ENCODE data around the gene ROR2. TPM values are rescaled to one million over a fixed set of nuclear protein-coding genes. Genes with fewer than 3 reads are reported as not detected.

Gene ROR2
- total RNA-seq, 4 donors from 2014 or later, result 35.6 to 67.6 (median 50.6) TPM

DNA sequence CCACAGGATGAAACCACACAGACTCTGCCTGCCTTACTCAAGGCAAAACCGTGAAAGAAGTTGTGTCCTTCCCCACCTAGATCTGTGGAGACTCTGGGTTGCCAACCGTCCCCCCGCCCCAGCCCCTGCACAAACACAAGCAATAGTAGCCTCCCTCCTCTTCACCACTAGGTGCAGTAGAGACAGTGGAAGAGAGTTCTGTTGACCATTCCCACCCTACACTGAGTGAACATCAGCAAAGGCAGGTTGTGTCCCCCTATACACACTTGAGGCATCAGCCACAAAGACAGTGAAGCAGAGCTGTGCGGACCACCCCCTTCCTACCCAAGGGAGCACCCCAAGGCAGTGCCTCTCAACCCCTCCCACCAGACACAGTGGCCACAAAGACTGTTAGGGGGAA, 302.7 kb downstream of the ROR2 start:
- intact Hi-C loops (cut with DNase I; ENCODE audit: low total_unique reads), result no loop called here

DNA sequence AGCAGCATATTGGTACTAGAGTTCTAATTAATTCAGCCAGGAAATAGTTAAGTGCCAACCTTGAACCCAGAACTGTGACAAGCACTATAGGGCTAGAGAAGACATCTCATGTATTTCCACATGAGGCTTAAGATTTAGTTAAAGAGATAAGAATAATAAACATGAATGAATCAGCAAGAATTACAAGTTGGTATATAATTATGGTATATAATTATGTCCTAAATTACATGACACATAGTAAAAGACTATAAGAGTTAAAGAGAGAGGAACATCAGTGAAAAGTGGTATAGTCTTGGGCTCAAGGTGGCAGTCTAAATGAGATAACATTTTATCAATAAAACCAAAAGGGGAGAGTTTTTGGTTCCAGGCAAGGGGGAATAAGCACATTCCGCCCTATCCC, 303.3 kb downstream of the ROR2 start:
- DNase-seq, result no peak
- TF ChIP-seq, protein P1, sequence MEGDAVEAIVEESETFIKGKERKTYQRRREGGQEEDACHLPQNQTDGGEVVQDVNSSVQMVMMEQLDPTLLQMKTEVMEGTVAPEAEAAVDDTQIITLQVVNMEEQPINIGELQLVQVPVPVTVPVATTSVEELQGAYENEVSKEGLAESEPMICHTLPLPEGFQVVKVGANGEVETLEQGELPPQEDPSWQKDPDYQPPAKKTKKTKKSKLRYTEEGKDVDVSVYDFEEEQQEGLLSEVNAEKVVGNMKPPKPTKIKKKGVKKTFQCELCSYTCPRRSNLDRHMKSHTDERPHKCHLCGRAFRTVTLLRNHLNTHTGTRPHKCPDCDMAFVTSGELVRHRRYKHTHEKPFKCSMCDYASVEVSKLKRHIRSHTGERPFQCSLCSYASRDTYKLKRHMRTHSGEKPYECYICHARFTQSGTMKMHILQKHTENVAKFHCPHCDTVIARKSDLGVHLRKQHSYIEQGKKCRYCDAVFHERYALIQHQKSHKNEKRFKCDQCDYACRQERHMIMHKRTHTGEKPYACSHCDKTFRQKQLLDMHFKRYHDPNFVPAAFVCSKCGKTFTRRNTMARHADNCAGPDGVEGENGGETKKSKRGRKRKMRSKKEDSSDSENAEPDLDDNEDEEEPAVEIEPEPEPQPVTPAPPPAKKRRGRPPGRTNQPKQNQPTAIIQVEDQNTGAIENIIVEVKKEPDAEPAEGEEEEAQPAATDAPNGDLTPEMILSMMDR (IDR thresholded peaks at IDR 0.05), result no peak
- TF ChIP-seq POLR2A (IDR thresholded peaks at IDR 0.05), result no peak
- intact Hi-C loops (cut with DNase I; ENCODE audit: low total_unique reads), result no loop called here

More for the DNA sequence above, 302.7 kb downstream of the ROR2 start:
- Histone ChIP-seq H3K36me3 (no peaks in the 10 kb centered on the region), H3K4me3 (no peak overlapping the region), H3K27me3 (no peaks in the 10 kb centered on the region), H3K27ac (no peak overlapping the region), H3K9me3 (no peaks in the 10 kb centered on the region), H3K4me1 (no peaks in the 10 kb centered on the region)
- DNase-seq, result no peak
- TF ChIP-seq POLR2A (IDR thresholded peaks at IDR 0.05), result no peak
- TF ChIP-seq, protein P1 (IDR thresholded peaks at IDR 0.05), result no peak

GRCh38 chr9:91644433-91644832, 305.6 kb downstream of the ROR2 start:
- no peak overlapping the region for H3K4me3 ChIP-seq
- H3K9me3 ChIP-seq, result no peaks in the 10 kb centered on the region
- no peak overlapping the region for H3K27ac ChIP-seq
- H3K4me1 ChIP-seq, result no peaks in the 10 kb centered on the region
- intact Hi-C loops (cut with DNase I; ENCODE audit: low total_unique reads), result no loop called here
- no peak for TF ChIP-seq POLR2A (IDR thresholded peaks at IDR 0.05)
- TF ChIP-seq, protein P1 (IDR thresholded peaks at IDR 0.05), result no peak
- no peaks in the 10 kb centered on the region for H3K27me3 ChIP-seq
- H3K36me3 ChIP-seq, result no peaks in the 10 kb centered on the region
- DNase-seq, result no peak

More for the DNA sequence above, 303.3 kb downstream of the ROR2 start:
- H3K36me3 ChIP-seq, result no peaks in the 10 kb centered on the region
- H3K4me3 ChIP-seq, result no peak overlapping the region
- no peak overlapping the region for H3K27ac ChIP-seq
- H3K9me3 ChIP-seq, result no peaks in the 10 kb centered on the region
- H3K4me1 ChIP-seq, result no peaks in the 10 kb centered on the region
- no peaks in the 10 kb centered on the region for H3K27me3 ChIP-seq

- Histone ChIP-seq H3K27me3 (no peaks in the 10 kb centered on the region), H3K36me3 (no peaks in the 10 kb centered on the region), H3K4me1 (no peaks in the 10 kb centered on the region), H3K4me3 (no peak overlapping the region), H3K27ac (no peak overlapping the region), H3K9me3 (no peaks in the 10 kb centered on the region)
- intact Hi-C loops (cut with DNase I; ENCODE audit: low total_unique reads), result no loop called here
- no peak for TF ChIP-seq POLR2A (IDR thresholded peaks at IDR 0.05)
- TF ChIP-seq, protein P1 (IDR thresholded peaks at IDR 0.05), result no peak
- no peak for DNase-seq
These were observed 306.4 kb downstream of the ROR2 start for GRCh38 chr9:91643481-91644077.

DNA sequence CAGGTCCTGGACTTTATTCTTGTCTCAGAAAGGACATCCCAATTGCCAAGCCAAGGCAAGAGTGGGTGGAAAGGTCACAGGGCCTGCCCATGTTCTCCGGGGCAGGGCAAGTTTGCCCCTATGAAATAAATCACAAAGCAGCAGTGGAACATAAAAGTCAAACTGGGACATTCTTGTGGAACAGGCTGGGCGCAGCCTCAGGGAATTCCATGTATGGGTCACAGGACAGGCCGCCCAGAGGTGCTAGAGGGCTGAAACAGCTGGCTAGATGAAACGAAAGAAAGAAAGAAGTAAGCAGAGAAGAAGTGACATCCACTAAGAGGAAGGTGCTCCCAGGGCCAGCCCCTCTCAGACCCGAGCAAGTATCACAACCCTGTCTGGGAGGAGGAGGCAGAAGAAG, 307.3 kb downstream of the ROR2 start:
- H3K4me3 ChIP-seq, result no peak overlapping the region
- no peaks in the 10 kb centered on the region for H3K36me3 ChIP-seq
- H3K9me3 ChIP-seq, result no peaks in the 10 kb centered on the region
- no peaks in the 10 kb centered on the region for H3K27me3 ChIP-seq
- no peak for TF ChIP-seq POLR2A (IDR thresholded peaks at IDR 0.05)
- TF ChIP-seq, protein P1 (IDR thresholded peaks at IDR 0.05), result no peak
- H3K4me1 ChIP-seq, result no peaks in the 10 kb centered on the region
- no peak for DNase-seq
- intact Hi-C loops (cut with DNase I; ENCODE audit: low total_unique reads), result no loop called here
- H3K27ac ChIP-seq, result no peak overlapping the region

Data from uterus (tissue), 4 donors.